CD4-positive, alpha-beta T cell (primary cell): ENCODE measurements around the gene NOP56. TPM values are rescaled to one million over a fixed set of nuclear protein-coding genes. Genes with fewer than 3 reads are reported as not detected.

Source experiments
- ATAC-seq: fragments of 200-7000 bp; cut with Tn5 transposase; one replicate; pipeline ENCODE4 v1.10.0; 2022; ENCODE audit warnings: mild to moderate bottlenecking; ENCODE audit not compliant: poor library complexity
- CTCF ChIA-PET: fragments of 350-600 bp; sonication (Branson Sonifier 250); formaldehyde crosslinking; loops from one replicate; lab custom pipeline; 2021; ENCODE audit warnings: antibody characterized with exemption, inconsistent platforms; lab: Charles Lee
- POLR2A ChIA-PET: fragments of 350-600 bp; sonication (Branson Sonifier 250); formaldehyde crosslinking; loops from one replicate; lab custom pipeline; 2021; ENCODE audit warnings: antibody characterized with exemption, inconsistent platforms; lab: Charles Lee
- DNase-seq, 14 experiments: peaks; one replicate each; pipeline ENCODE4 v3.0.0-alpha.2; 2013 to 2020; ENCODE audit warnings: mixed read lengths in 2 of 14
- H3K27ac ChIP-seq, 2 donors: one replicate each; pipeline versions ENCODE4 v1.5.1 to v1.7.0; 2013; ENCODE audit warnings: low read length in 2 of 2, low read depth in 1 of 2, mild to moderate bottlenecking in 1 of 2
- H3K27me3 ChIP-seq, 2 experiments: 1 replicate in 1 of 2; 2 replicates in 1 of 2; pipeline versions ENCODE4 v1.6.1 to v1.7.0; 2013; ENCODE audit warnings: low read length in 2 of 2, control low read depth in 1 of 2, mild to moderate bottlenecking in 1 of 2, moderate library complexity in 1 of 2; ENCODE audit not compliant: insufficient read depth in 2 of 2, control insufficient read depth in 1 of 2
- H3K36me3 ChIP-seq: one replicate; pipeline ENCODE4 v1.6.1; 2013; ENCODE audit warnings: low read length, control low read depth; ENCODE audit not compliant: insufficient read depth
- H3K4me1 ChIP-seq: one replicate; pipeline ENCODE4 v1.6.1; 2013; ENCODE audit warnings: low read length, control low read depth; ENCODE audit not compliant: insufficient read depth
- H3K4me3 ChIP-seq: one replicate; pipeline ENCODE4 v1.5.1; 2013; ENCODE audit warnings: mild to moderate bottlenecking, low read length, moderate library complexity
- H3K9me3 ChIP-seq, 2 experiments: 1 replicate in 1 of 2; 2 replicates in 1 of 2; pipeline versions ENCODE4 v1.6.1 to v1.7.0; 2013; ENCODE audit warnings: low read length in 2 of 2, mild to moderate bottlenecking in 2 of 2, control low read depth in 1 of 2, moderate library complexity in 1 of 2; ENCODE audit not compliant: control insufficient read depth in 1 of 2, insufficient read depth in 1 of 2
- H3K27ac Mint-ChIP-seq: one replicate; pipeline ENCODE4 v1.8.0; 2020; ENCODE audit warnings: mixed read lengths
- H3K27me3 Mint-ChIP-seq: one replicate; pipeline ENCODE4 v1.8.0; 2021; ENCODE audit warnings: mixed read lengths
- H3K36me3 Mint-ChIP-seq: one replicate; pipeline ENCODE4 v1.8.0; 2021; ENCODE audit warnings: low read depth, mixed read lengths
- H3K4me1 Mint-ChIP-seq: one replicate; pipeline ENCODE4 v1.8.0; 2021; ENCODE audit warnings: low read depth, mixed read lengths
- H3K4me3 Mint-ChIP-seq: one replicate; pipeline ENCODE4 v1.8.0; 2020; ENCODE audit warnings: mild to moderate bottlenecking, mixed read lengths
- H3K9me3 Mint-ChIP-seq: one replicate; pipeline ENCODE4 v1.8.0; 2020; ENCODE audit warnings: mixed read lengths
- intact Hi-C, 2 experiments: fragments of 100-400 bp; cut with DNase I in 1 of 2; cut with micrococcal nuclease in 1 of 2; formaldehyde crosslinking; loops; one replicate each; pipeline versions ENCODE4 v1.15.1 to v1.9.0; 2023 to 2025; cut with DNase I, micrococcal nuclease
- total RNA-seq, 174 experiments: library from RNA in 2 of 174; stranded (reverse) in 2 of 174; gene quantifications; one replicate each; pipeline ENCODE4 v1.2.3 and lab custom pipeline; 2021 to 2026
- TF ChIP-seq, protein P1 (sequence below): fragments of 200-600 bp; IDR thresholded peaks from one replicate; pipeline ENCODE4 v1.8.0; 2022; ENCODE audit warnings: antibody characterized with exemption, mild to moderate bottlenecking

Gene NOP56
- total RNA-seq, 2 experiments from 2014 or later, result 261 to 262 TPM

DNA sequence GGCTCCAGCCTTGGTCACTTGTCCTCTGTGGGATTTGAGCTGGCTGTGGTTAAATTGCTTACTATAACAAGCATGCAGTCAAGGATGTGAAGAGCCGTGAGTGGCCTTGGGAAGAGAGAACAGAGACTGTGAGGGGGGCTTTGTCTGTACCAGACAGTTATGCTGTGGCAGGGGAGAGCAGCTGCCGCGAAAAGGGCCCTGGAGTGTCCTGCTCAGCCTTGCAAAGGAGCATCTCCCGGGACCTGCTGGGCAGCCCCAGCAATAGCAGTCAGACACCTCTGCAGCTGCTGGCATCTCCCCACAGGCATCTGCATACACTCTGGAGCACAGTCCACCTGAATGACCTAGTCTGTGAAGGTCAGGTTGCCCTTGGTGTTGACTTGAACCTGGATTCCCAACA, 46.5 kb downstream of the NOP56 start:
- Mint-ChIP-seq H3K36me3 (no peaks in the 10 kb centered on the region), H3K27me3 (peaks cover 47% of the 10 kb centered on the region), H3K9me3 (no peaks in the 10 kb centered on the region), H3K27ac (no peak overlapping the region), H3K4me3 (no peak overlapping the region), H3K4me1 (peaks cover 4% of the 10 kb centered on the region)
- ChIA-PET CTCF (interaction anchor here (1.3 kb wide), 1 partner anchor 54 kb away, joined by 3 read pairs; no protein-coding TSS in a partner anchor), POLR2A (no interaction called here)
- H3K9me3 ChIP-seq, result peaks cover 0 to 8% of the 10 kb centered on the region in 2 experiments
- no peaks in the 10 kb centered on the region for H3K36me3 ChIP-seq
- H3K27ac ChIP-seq, result no peak overlapping the region
- ATAC-seq (no peak), DNase-seq (no peak)
- no peak overlapping the region for H3K4me3 ChIP-seq
- peaks cover 4% of the 10 kb centered on the region for H3K4me1 ChIP-seq
- TF ChIP-seq, protein P1, sequence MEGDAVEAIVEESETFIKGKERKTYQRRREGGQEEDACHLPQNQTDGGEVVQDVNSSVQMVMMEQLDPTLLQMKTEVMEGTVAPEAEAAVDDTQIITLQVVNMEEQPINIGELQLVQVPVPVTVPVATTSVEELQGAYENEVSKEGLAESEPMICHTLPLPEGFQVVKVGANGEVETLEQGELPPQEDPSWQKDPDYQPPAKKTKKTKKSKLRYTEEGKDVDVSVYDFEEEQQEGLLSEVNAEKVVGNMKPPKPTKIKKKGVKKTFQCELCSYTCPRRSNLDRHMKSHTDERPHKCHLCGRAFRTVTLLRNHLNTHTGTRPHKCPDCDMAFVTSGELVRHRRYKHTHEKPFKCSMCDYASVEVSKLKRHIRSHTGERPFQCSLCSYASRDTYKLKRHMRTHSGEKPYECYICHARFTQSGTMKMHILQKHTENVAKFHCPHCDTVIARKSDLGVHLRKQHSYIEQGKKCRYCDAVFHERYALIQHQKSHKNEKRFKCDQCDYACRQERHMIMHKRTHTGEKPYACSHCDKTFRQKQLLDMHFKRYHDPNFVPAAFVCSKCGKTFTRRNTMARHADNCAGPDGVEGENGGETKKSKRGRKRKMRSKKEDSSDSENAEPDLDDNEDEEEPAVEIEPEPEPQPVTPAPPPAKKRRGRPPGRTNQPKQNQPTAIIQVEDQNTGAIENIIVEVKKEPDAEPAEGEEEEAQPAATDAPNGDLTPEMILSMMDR, result no peak
- intact Hi-C loops, result no loop called here
- peaks cover 22 to 30% of the 10 kb centered on the region in 2 experiments for H3K27me3 ChIP-seq

DNA sequence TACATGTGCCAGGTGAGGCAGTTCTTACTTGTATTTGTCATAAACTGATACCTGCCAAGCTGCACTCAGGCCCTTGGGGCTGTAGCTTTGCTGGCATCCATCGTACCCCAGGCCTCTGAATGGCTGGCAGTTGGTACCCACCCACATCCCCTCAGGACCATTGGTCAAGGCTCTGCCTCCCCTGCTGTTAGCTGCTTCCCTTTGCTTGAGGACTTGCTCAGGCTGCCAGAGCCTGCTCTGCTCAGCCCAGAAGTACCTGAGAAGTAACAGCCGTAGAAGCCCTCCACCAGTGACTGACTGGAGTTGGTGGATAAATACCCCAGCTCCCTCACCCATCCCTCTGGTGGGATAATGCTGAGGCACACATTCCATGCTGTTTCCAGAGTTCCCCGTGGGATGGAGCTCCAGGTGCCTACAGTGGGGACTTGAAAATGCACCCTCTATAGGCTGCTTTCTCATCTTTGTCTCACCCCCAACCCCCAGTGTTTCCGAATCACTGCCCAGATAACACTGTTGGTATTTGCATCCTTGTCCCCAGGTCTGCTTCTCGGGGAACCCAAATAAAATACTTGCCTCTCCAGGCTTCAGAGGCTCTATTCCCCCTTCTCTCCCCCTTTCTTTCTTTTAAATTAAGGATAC, 47.5 kb downstream of the NOP56 start:
- H3K27ac ChIP-seq, result no peak overlapping the region
- no peaks in the 10 kb centered on the region for H3K4me1 ChIP-seq
- H3K9me3 ChIP-seq, result no peaks in the 10 kb centered on the region
- H3K36me3 ChIP-seq, result no peaks in the 10 kb centered on the region
- peaks cover 12 to 22% of the 10 kb centered on the region in 2 experiments for H3K27me3 ChIP-seq
- TF ChIP-seq, protein P1, result no peak
- ATAC-seq (no peak), DNase-seq (no peak)
- ChIA-PET CTCF (interaction anchor here (1.0 to 1.3 kb wide), 2 partner anchors 42 to 53 kb away, joined by 3 read pairs; no protein-coding TSS in a partner anchor), POLR2A (no interaction called here)
- no peak overlapping the region for H3K4me3 ChIP-seq
- Mint-ChIP-seq H3K4me3 (no peak overlapping the region), H3K4me1 (peaks cover 3% of the 10 kb centered on the region), H3K9me3 (no peaks in the 10 kb centered on the region), H3K27ac (no peak overlapping the region), H3K36me3 (no peaks in the 10 kb centered on the region), H3K27me3 (peaks cover 37% of the 10 kb centered on the region)
- intact Hi-C loops, result no loop called here

DNA sequence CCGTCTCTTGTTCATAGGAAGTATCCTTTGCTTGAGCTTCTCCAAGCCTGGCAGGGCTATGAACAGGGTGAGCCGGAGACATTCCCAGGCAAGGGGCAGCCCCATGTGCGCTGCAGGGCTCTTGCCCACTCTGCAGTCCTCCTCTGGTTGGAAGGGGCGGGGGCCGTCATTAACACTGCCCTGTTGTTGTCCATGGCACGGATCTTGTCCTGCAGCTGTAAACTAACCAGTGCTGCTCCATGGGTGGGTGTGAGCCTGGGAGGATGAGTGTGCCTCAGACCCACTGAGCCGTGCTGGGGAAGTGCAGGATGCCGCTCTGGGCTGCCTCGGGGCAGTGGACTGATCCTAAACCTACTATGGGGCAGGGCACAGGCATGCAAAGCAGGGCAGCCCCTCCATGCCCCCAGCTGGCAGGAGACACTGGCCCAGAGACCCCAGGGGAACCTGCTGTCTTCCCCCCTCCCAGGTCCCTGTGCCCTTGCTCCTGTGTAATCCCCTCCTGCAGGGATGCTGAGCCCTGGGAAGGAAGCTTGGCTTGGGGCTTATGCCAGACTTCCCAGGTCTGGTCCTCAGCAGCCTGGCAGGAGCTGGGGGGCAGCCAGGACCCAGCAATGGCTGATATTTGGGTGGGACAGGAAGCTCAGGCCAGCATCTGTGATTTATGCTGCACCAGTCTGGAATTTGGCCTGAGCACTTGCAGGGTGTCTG, 48.6 kb downstream of the NOP56 start:
- Mint-ChIP-seq H3K36me3 (no peaks in the 10 kb centered on the region), H3K4me1 (no peaks in the 10 kb centered on the region), H3K27ac (no peak overlapping the region), H3K4me3 (no peak overlapping the region), H3K9me3 (no peaks in the 10 kb centered on the region), H3K27me3 (peaks cover 26% of the 10 kb centered on the region)
- H3K4me1 ChIP-seq, result no peaks in the 10 kb centered on the region
- H3K9me3 ChIP-seq, result no peaks in the 10 kb centered on the region
- no peak overlapping the region for H3K4me3 ChIP-seq
- H3K36me3 ChIP-seq, result no peaks in the 10 kb centered on the region
- ChIA-PET CTCF (interaction anchor here (1.0 to 1.4 kb wide), 2 partner anchors 41 to 43 kb away, joined by 3 read pairs; no protein-coding TSS in a partner anchor), POLR2A (interaction anchor here (0.5 kb wide), 1 partner anchor 328 kb away, joined by 3 read pairs; no protein-coding TSS in a partner anchor)
- no peak overlapping the region for H3K27ac ChIP-seq
- H3K27me3 ChIP-seq, result peaks cover under 1 to 14% of the 10 kb centered on the region in 2 experiments
- DNase-seq (no peak), ATAC-seq (no peak)
- intact Hi-C loops, result no loop called here
- TF ChIP-seq, protein P1, result no peak
